HG03095 (cell line): Measurements from ENCODE around the gene STK40.

ENCODE experiments used
- ATAC-seq: cut with Tn5 transposase; IDR thresholded peaks from one replicate; pipeline ENCODE4 v1.9.1; 2021; ENCODE audit warnings: moderate library complexity; ENCODE audit not compliant: unreplicated experiment

Gene STK40

DNA sequence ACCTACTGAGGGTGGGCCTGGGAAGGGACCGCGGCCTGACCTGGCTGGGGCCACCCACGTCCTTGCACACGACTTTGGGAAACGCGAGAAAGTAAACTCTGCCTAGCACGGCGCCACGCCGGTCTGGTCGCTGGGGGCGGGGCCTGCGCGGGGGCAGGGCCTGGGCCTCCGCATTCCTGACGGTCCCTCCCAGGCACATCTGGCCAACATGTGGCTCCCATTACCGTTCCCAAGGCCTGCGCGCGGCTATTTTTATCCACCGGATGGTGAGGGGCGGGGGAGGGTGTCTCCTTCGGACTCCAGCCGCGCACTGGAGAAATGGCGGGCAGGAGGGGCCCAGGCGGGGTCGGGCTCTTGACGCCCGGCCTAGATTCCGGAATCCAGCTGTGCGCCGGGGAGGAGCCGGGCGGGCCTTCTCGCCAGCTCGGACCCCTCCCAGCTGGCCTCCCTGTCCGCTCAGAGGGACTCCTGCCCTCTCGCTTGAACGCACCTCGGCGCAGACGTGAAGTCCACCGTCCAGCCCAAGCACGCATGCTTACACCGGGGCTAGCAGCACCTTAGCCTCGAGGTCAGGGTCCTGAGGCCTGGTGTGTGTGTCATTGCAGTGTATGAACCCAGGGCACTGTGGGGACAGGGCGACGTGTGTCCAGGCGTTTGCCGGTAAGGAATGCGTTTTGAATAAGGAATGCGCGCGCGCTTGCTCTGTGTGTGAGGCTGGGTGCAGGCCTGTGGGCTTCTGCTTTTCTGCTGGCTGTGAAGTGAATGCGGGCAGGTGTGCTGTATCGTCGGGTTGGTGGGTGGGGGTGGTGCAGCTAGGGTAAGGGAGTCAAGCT lies 64.4 kb downstream of the STK40 start:
- no peak for ATAC-seq

DNA sequence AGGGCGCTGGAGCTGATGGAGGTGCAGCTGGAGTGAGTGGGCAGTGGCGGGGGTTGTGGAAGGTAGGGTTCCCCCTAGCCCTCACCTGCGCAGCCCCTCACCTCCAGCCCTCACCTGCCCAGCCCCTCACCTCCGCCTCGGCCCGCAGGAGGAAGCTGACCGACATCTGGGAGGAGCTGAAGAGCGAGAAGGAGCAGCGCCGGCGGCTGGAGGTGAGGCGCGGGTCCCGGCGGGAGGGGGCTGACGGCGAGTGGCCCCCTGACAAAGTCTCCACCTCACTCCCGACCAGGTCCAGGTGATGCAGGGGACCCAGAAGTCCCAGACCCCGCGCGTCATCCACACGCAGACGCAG lies 65.0 kb downstream of the STK40 start:
- ATAC-seq: no peak

DNA sequence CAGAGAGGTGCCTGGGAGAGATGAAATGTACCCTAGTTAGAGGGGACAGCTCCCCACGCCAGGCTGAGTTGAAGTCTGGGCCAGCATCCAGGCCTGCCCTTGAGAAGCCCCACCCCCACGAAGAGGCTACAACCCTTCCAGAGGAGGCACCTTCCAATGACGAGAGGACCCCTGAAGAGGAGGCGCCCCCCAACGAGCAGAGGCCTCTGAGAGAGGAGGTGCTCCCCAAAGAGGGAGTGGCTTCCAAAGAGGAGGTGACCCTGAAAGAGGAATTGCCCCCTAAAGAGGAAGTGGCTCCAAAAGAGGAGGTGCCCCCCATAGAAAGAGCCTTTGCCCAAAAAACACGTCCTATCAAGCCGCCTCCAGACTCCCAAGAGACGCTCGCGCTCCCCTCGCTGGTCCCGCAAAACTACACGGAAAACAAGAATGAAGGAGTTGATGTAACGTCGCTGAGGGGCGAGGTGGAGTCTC lies 65.4 kb downstream of the STK40 start:
- no peak for ATAC-seq

DNA sequence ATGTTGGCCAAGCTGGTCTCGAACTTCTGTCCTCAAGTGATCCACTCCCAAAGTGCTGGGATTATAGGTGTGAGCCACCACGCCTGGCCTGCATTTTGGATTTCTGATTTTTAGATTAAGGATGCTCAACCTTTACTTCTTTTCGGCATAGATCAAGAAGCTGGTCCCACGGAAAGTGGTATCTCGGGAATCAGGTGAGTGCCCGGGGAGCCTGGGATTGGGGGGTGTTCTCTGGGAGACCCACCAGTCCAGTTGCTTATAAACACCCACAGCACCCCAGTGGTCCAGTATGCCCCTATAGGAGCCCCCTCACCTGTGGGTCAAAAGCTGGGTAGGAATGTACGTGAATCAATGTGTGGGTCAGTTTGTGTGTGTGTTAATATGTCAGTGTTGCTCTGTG lies 76.3 kb downstream of the STK40 start:
- no peak for ATAC-seq

DNA sequence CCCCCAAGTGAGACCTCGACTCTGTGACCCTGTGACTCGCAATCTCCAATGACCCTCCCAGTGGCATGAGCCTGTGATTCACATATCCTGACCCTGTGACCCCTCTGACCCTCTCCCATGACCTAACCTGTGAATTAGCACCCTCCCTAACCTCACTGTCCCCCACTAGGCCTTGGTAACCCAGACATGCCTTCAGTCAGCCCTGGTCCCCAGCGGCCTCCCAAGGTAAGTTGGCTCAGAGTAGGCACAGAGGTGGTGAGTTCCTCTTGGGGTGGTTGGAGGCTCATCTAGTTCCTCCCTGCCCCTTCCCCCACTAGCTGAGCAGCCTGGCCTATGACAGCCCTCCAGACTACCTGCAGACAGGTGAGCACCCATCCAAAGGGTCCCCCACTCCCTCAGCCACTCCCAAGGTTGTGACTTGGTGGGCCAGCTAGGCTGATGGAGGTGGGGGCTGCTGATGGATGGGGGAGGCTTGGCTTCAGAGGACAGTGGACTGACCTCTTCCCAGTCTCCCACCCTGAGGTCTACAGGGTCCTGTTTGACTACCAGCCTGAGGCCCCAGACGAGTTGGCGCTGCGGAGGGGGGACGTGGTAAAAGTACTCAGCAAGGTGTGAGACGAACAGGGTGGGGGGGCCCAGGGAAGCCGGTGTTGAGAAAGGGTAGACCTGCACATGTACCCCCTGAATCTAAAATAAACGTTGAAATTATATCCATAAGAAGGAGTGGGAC lies 78.0 kb downstream of the STK40 start:
- no peak for ATAC-seq

DNA sequence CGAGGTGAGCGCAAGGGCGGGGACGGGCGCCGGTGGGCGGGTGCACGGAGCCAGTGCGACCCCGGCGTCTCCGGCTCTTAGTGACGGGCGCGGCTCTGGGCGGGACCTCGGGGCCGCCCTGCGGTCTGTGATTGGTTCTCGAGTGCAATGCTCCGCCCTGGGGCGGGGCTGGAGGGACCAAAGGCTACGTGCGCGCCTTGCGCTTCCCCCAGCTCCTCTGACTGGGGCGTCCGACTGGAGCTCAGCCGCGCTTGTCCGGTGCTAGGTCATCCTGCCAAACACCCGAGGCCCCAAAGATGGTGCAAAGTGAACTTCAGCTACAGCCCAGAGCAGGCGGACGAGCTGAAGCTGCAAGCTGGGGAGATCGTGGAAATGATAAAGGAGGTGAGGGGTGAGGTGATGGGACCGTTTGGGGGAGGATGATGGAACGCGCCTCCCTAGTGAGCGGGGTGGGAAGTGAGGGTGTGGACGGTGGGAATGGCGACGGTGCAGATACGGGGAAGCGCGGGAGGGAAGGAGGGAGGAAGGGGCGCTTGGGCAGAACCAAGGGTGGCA lies 78.7 kb downstream of the STK40 start:
- peak; percentile 93 for ATAC-seq

DNA sequence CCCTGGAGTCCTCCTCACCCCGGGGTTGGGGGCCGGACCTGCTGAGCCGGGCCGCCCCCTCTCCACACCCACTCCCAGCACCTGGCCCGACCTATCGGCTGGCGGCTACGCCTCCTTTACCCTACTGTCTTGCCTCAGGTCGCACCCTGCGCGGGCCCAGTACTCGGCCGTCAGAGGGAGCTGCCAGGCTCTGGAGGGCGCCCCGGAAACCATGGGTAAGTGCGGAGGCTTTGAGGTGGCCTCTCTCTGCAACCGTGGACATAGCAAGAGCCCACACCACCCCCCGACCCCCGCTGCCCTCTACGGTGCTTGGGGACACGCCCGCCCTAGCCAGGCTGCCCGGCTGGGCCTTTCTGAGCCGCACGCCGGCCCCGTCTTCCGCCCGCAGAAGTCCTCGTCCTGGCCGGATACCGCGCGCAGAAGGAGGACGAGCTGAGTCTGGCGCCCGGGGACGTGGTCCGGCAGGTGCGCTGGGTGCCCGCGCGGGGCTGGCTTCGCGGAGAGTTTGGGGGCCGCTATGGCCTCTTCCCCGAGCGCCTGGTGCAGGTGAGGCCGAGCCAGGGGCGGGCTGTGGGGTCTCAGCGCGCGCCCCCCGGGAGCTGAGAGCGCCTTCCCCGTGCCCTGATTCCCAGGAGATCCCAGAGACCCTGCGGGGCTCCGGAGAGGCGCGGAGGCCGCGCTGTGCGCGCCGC lies 79.4 kb downstream of the STK40 start, which contains the start of gene SH3D21:
Gene SH3D21, plus strand, starts transcription at position 159 of the 692 bp plus-strand sequence. Its CDS starts 53 bp downstream, at position 212.
- peak; percentile 25 for ATAC-seq

DNA sequence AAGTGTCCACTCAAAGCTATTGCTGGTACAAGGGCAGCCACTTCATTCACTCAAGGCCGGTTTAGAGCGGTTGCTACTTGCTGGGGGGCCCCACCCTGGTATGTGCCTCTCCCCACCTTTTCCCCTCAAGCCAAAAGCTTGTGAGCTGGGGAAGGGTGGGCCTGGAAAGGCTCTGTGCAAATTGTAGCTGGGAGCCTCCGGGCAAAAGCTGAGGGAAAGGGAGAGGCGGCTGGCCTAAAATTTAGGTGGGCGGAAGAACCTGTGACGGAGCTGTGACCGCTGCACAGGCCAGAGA lies 79.9 kb downstream of the STK40 start:
- no peak for ATAC-seq

DNA sequence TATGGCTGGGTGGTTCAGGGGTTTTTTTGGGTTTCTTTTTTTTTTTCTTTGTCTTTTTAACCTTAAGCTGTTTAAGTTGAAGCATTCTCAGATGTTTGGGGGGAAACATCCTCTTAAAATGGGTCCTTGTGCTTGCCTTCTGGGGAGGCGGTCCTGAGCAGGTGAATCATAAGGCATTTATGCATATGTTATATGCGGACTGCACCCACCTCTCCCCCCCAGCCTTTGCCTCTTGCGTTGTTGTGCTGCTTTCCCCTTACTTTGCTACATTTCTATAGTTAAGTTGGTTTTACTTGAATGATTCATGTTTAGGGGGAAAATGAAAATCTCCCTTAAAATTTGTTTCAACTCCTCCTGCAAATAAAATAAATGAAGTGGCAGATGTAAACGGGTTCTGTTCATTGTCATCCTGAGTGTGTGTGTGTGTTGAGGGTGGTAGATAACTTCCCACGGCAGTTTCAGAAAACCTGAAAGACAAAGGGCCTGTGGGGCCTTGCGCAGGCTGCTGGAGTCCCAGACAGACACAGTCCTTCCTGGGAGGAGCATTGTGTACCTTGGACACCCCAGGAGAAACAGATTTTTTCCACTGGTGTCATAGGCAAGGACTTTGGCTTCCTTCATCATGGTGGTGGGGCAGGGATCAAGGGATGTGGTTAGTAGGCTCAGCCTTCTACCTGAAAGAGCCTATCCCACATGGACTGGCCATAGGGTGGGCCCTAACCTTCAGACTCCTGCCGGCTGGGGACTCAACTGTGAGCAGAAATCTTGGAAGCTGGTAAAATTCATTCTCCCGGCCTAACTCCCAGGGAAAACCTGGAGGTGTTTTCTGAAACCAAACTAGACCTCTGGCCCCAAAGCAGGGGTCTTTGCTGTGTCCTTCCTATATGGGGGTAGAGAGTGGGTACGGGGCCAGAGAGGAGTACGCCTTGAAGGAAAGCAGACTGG lies 80.5 kb downstream of the STK40 start:
- ATAC-seq: no peak

DNA sequence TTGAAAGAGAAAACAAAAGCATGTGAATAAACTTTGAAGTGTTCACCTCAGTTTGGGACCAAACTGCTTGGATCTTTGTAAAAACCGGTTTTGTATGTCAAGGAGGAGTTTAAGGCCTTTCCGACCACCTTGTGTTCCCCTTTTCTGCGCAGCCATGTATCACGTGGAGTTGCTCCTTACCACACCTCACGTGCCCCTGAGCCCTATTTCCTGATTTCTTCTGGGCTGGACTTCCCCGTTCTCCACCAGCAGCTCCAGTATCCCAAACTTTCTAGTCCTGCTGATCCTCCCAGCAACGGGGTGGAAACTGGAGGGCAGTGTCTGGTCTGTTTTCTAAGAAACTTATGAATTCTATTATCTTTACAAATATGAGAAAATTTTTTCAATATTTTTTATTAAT lies 81.2 kb downstream of the STK40 start:
- ATAC-seq: no peak

DNA sequence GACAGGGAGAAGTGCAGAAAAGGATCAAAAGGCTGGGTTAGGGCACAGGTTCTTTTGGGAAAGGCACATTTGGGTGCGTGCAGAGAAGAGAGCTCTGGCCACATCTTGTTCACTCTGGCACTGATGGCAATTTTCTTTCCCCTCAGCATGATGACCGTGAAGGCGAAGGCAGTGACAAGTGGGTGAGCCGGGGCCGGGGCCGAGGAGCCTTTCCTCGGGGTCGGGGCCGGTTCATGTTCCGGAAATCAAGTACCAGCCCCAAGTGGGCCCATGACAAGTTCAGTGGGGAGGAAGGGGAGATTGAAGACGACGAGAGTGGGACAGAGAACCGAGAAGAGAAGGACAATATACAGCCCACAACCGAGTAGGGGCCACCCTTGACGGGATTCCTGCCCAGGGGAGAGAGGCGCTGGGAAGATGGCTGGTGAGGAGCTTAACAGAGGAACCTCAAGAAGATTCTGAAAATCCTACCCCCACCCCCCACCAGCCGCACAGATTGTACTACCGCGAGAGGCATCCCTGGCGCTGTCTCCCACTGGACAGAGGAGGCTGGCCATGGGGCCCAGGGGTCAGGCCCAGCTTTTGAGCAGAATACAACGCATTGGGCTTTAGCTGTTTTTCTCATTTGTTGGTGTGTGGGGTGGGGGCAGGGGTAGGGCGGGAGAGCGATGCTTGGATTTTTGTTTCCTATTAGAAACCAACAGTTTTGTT lies 81.9 kb downstream of the STK40 start:
- ATAC-seq: no peak

DNA sequence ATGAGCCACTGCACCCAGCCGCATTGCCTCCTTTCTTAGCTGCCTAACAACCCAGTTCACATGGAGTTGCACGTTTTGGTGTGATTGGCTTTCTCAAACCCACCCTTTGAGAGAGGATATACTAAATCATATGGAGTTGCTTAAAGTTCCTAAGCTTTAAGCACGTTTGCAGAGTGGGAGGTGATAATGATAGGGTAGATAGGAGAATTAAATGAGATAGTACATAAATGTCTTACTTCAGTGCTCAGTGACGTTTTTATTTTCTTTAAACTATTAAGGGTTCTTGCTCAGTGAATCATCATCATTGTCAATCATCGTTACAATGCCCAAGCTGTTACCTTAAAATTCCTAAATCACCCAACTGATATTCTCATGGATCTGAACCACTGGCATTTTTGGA lies 82.5 kb downstream of the STK40 start:
- no peak for ATAC-seq

DNA sequence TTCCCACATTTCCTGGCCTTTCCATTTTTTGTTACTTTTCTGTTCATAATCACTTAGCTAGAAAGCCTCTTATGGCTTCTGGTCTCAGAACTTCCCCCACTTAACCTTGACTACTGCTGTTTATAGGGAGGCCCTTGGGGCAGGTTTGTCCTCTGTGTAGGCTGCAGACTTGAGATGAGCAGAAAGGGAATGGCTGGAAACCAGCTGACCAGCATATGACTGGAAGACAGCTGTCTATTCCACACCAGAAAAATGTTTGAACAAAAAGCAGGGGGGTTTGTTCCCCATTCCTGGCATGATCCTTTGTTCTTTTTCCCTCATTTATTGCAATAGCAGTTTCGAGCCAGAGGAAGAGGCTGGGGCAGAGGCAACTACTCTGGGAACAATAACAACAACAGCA lies 84.5 kb downstream of the STK40 start:
- ATAC-seq: no peak

DNA sequence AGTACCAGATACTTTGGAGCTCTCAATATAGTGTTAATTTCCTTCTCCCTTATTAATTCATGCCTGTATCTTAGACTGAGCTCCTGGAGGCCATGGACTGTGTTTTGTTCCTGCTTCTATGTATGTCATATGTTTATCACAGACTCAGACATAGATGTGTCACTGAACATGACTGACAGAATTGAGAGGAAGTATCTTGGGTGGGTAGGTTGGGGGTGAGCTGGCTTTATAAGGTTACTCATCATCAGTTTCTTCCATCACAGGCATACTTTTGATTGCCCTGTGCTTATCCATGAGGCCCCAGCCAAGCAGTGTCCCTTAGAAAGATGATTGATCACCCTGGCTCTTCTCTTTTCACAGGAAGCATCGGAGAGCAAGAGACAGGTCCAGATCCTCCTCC lies 85.2 kb downstream of the STK40 start:
- no peak for ATAC-seq

DNA sequence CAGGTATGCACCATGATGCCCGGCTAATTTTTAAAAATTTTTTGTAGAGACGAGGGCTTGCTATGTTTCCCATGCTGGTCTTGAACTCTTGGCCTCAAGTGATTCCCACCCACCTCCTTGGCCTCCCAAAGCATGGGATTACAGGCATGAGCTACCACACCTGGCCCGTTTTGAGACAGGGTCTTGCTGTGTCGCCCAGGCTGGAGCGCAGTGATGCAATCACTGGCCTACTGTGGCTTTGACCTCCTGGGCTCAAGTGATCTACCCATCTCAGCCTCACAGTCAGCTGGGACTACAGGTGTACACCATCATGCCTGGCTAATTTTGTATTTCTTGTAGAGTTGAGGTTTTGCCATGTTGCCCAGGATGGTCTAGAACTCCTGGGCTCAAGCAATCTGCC lies 87.1 kb downstream of the STK40 start:
- no peak for ATAC-seq

DNA sequence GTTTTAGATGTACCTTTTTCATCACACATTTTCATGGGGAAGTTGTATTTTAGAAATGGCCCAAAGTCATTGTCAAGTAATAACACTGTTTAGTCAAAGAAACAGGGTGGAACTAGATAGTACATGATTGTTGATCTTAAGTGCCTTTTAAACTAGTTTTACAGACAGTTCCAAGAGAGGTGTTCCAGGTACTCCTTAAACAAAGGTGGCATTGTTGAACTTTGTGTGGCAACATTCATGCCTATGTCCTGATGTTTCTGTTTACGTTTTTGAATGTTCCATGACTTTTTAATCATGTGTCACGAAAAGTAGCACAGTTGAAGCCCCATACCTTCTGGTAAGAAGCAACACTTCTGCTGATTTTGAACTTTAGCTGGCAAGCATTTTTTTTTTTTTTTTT lies 88.7 kb downstream of the STK40 start:
- no peak for ATAC-seq

DNA sequence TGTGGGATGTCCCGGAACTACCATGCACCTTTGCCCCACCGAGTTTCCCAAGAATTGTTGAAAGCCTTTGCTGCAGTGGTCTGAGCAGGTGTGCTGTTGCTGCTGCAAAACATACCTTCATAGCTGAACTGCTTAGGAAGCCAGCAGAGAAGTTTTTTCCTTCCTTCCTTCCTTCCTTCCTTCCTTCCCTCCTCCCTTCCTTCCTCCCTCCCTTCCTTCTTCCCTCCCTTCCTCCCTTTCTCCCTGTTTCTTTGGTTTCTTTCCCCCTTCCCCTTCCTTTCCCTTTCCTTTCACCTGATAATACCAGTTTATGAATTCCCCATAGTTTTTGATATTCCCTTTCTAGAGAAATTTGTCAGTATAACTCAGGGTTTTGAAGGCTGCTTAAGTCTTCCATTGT lies 90.3 kb downstream of the STK40 start:
- ATAC-seq: no peak
